HEK293 (cell line): ENCODE data around the gene TMEM270.

Source experiments
- CTCF ChIA-PET: fragments of 350-600 bp; formaldehyde crosslinking; extraction: SDS; loops from one replicate; lab custom pipeline; 2021; ENCODE audit warnings: antibody characterized with exemption; lab: Yijun Ruan, JAX
- POLR2A ChIA-PET: fragments of 300-600 bp; formaldehyde crosslinking; extraction: SDS; loops from one replicate; lab custom pipeline; 2020; ENCODE audit warnings: antibody characterized with exemption, inconsistent platforms; lab: Yijun Ruan, JAX
- H3K27ac ChIP-seq: fragments of 200-500 bp; sonication (Bioruptor generic); 2 replicates; pipeline ENCODE4 v1.5.1; 2014; ENCODE audit warnings: low read depth, low read length, control low read depth, inconsistent platforms; ENCODE audit errors: extremely low read depth
- H3K36me3 ChIP-seq, 2 experiments: fragments of 200-500 bp in 1 of 2; sonication (Bioruptor generic) in 1 of 2; 1 replicate in 1 of 2; 2 replicates in 1 of 2; pipeline ENCODE4 v1.5.1; 2014 to 2017; ENCODE audit warnings: inconsistent platforms in 2 of 2, low read length in 2 of 2; ENCODE audit not compliant: control insufficient read depth in 2 of 2, insufficient read depth in 1 of 2
- H3K4me1 ChIP-seq: fragments of 200-500 bp; sonication (Bioruptor generic); 2 replicates; pipeline ENCODE4 v1.5.1; 2014; ENCODE audit warnings: mild to moderate bottlenecking, low read length, inconsistent platforms; ENCODE audit not compliant: control insufficient read depth, insufficient read depth
- H3K4me3 ChIP-seq: 2 replicates; pipeline ENCODE4 v1.5.1; 2011; ENCODE audit warnings: low read depth, mild to moderate bottlenecking, control low read depth, low read length, moderate library complexity
- H3K9me3 ChIP-seq: fragments of 200-500 bp; sonication (Bioruptor generic); 2 replicates; pipeline ENCODE4 v1.5.1; 2014; ENCODE audit warnings: low read depth, low read length, inconsistent platforms; ENCODE audit not compliant: control insufficient read depth, insufficient read depth
- CTCF ChIP-seq: fragments of 450-650 bp; formaldehyde crosslinking; IDR thresholded peaks from 2 replicates; pipeline ENCODE4 v1.5.1; 2016; ENCODE audit warnings: missing biosample characterization, missing genetic modification characterization
- HIC1 ChIP-seq: fragments of 450-650 bp; formaldehyde crosslinking; IDR thresholded peaks from 2 replicates; pipeline ENCODE4 v1.5.1; 2016; ENCODE audit warnings: missing biosample characterization, missing genetic modification characterization
- HOXA7 ChIP-seq: sonication (generic); formaldehyde crosslinking; IDR thresholded peaks from 2 replicates; pipeline ENCODE4 v1.8.1; 2022; ENCODE audit warnings: missing genetic modification reagents, borderline replicate concordance
- IKZF3 ChIP-seq: fragments of 450-650 bp; IDR thresholded peaks from 2 replicates; pipeline ENCODE4 v1.5.0; 2018; ENCODE audit warnings: missing biosample characterization, mild to moderate bottlenecking, missing genetic modification characterization, moderate library complexity
- KLF10 ChIP-seq: fragments of 450-650 bp; IDR thresholded peaks from 2 replicates; pipeline ENCODE4 v1.5.1; 2018; ENCODE audit warnings: missing biosample characterization, mild to moderate bottlenecking, missing genetic modification characterization
- KLF7 ChIP-seq: fragments of 450-650 bp; formaldehyde crosslinking; IDR thresholded peaks from 2 replicates; pipeline ENCODE4 v1.5.1; 2016; ENCODE audit warnings: missing biosample characterization, missing genetic modification characterization, borderline replicate concordance
- MEIS1 ChIP-seq: sonication (generic); formaldehyde crosslinking; IDR thresholded peaks from 2 replicates; pipeline ENCODE4 v1.8.1; 2022; ENCODE audit warnings: missing genetic modification reagents, mild to moderate bottlenecking, borderline replicate concordance
- RBAK ChIP-seq: fragments of 450-650 bp; formaldehyde crosslinking; IDR thresholded peaks from 2 replicates; pipeline ENCODE4 v1.5.1; 2016; ENCODE audit warnings: missing biosample characterization, missing genetic modification characterization
- ZBTB20 ChIP-seq: fragments of 450-650 bp; formaldehyde crosslinking; IDR thresholded peaks from 2 replicates; pipeline ENCODE4 v1.5.1; 2016; ENCODE audit warnings: missing biosample characterization, missing genetic modification characterization
- ZBTB44 ChIP-seq: fragments of 450-650 bp; IDR thresholded peaks from 2 replicates; pipeline ENCODE4 v1.5.1; 2018; ENCODE audit warnings: missing biosample characterization, mild to moderate bottlenecking, missing genetic modification characterization
- ZEB2 ChIP-seq: fragments of 450-650 bp; formaldehyde crosslinking; IDR thresholded peaks from 2 replicates; pipeline ENCODE4 v1.5.1; 2016; ENCODE audit warnings: missing biosample characterization, missing genetic modification characterization
- ZNF10 ChIP-seq: fragments of 450-650 bp; formaldehyde crosslinking; IDR thresholded peaks from 2 replicates; pipeline ENCODE4 v1.5.1; 2017; ENCODE audit warnings: missing biosample characterization, missing genetic modification characterization
- ZNF146 ChIP-seq: fragments of 450-650 bp; formaldehyde crosslinking; IDR thresholded peaks from 2 replicates; pipeline ENCODE4 v1.5.1; 2016; ENCODE audit warnings: missing biosample characterization, missing genetic modification characterization
- ZNF16 ChIP-seq: fragments of 450-650 bp; formaldehyde crosslinking; IDR thresholded peaks from 2 replicates; pipeline ENCODE4 v1.5.1; 2016; ENCODE audit warnings: low read depth, missing biosample characterization, missing genetic modification characterization
- ZNF18 ChIP-seq: fragments of 450-650 bp; formaldehyde crosslinking; IDR thresholded peaks from 2 replicates; pipeline ENCODE4 v1.5.1; 2016; ENCODE audit warnings: missing biosample characterization, missing genetic modification characterization
- ZNF2 ChIP-seq: fragments of 450-650 bp; formaldehyde crosslinking; IDR thresholded peaks from 2 replicates; pipeline ENCODE4 v1.5.1; 2016; ENCODE audit warnings: missing biosample characterization, missing genetic modification characterization
- ZNF23 ChIP-seq: fragments of 450-650 bp; formaldehyde crosslinking; IDR thresholded peaks from 2 replicates; pipeline ENCODE4 v1.5.1; 2016; ENCODE audit warnings: missing biosample characterization, missing genetic modification characterization, borderline replicate concordance
- ZNF350 ChIP-seq: fragments of 450-650 bp; formaldehyde crosslinking; IDR thresholded peaks from 2 replicates; pipeline ENCODE4 v1.5.0; 2017; ENCODE audit warnings: missing biosample characterization, mild to moderate bottlenecking, missing genetic modification characterization
- ZNF394 ChIP-seq: fragments of 450-650 bp; formaldehyde crosslinking; IDR thresholded peaks from 2 replicates; pipeline ENCODE4 v1.5.1; 2016; ENCODE audit warnings: missing biosample characterization, missing genetic modification characterization, mild to moderate bottlenecking, moderate library complexity, borderline replicate concordance
- ZNF433 ChIP-seq: fragments of 450-650 bp; formaldehyde crosslinking; IDR thresholded peaks from 2 replicates; pipeline ENCODE4 v1.5.1; 2016; ENCODE audit warnings: missing biosample characterization, missing genetic modification characterization, low read depth
- ZNF521 ChIP-seq: fragments of 450-650 bp; formaldehyde crosslinking; IDR thresholded peaks from 2 replicates; pipeline ENCODE4 v1.5.1; 2017; ENCODE audit warnings: missing biosample characterization, mild to moderate bottlenecking, missing genetic modification characterization
- ZNF629 ChIP-seq: fragments of 450-650 bp; formaldehyde crosslinking; IDR thresholded peaks from 2 replicates; pipeline ENCODE4 v1.5.1; 2017; ENCODE audit warnings: missing biosample characterization, missing genetic modification characterization
- ZNF664 ChIP-seq: fragments of 450-650 bp; formaldehyde crosslinking; IDR thresholded peaks from 2 replicates; pipeline ENCODE4 v1.5.1; 2016; ENCODE audit warnings: missing biosample characterization, missing genetic modification characterization
- ZNF785 ChIP-seq: fragments of 450-650 bp; formaldehyde crosslinking; IDR thresholded peaks from 2 replicates; pipeline ENCODE4 v1.5.1; 2016; ENCODE audit warnings: missing biosample characterization, missing genetic modification characterization
- ZXDB ChIP-seq: fragments of 450-650 bp; formaldehyde crosslinking; IDR thresholded peaks from 2 replicates; pipeline ENCODE4 v1.5.1; 2016; ENCODE audit warnings: missing biosample characterization, missing genetic modification characterization

Gene TMEM270

GRCh38 chr7:73906874-73907273, 45.9 kb downstream of the TMEM270 start:
- Histone ChIP-seq H3K4me3 (no peak overlapping the region), H3K27ac (no peak overlapping the region), H3K36me3 (no peaks in the 10 kb centered on the region), H3K9me3 (no peaks in the 10 kb centered on the region), H3K4me1 (no peaks in the 10 kb centered on the region)
- TF ChIP-seq CTCF (tag by site-specific recombination) (no peak), KLF7 (tag by site-specific recombination) (no peak), ZNF146 (tag by site-specific recombination) (no peak), ZXDB (tag by site-specific recombination) (no peak), ZNF18 (tag by site-specific recombination) (no peak), ZNF664 (no peak), ZNF10 (tag by site-specific recombination) (no peak), ZNF2 (no peak), ZNF521 (tag by site-specific recombination) (no peak), HOXA7 (CRISPR knock-in tag) (no peak), ZBTB44 (tag by site-specific recombination) (no peak), IKZF3 (tag by site-specific recombination) (no peak), RBAK (tag by site-specific recombination) (no peak)
- ChIA-PET CTCF (interaction anchor here (0.7 to 0.8 kb wide), 2 partner anchors 10 to 14 kb away, joined by 3 to 4 read pairs; no protein-coding TSS in a partner anchor), POLR2A (no interaction called here)

GRCh38 chr7:73907554-73908122, 46.7 kb downstream of the TMEM270 start:
- no peaks in the 10 kb centered on the region for H3K36me3 ChIP-seq
- no peaks in the 10 kb centered on the region for H3K9me3 ChIP-seq
- H3K4me3 ChIP-seq: no peak overlapping the region
- H3K4me1 ChIP-seq: no peaks in the 10 kb centered on the region
- no peak for TF ChIP-seq MEIS1 (CRISPR knock-in tag)
- no peak for TF ChIP-seq ZNF785 (tag by site-specific recombination)
- no peak for TF ChIP-seq HIC1 (tag by site-specific recombination)
- TF ChIP-seq ZNF23 (tag by site-specific recombination): no peak
- TF ChIP-seq ZNF394 (tag by site-specific recombination): no peak
- TF ChIP-seq ZEB2: no peak
- TF ChIP-seq ZNF350 (tag by site-specific recombination): no peak
- no peak for TF ChIP-seq KLF10 (tag by site-specific recombination)
- no peak for TF ChIP-seq ZNF16
- no peak for TF ChIP-seq ZBTB20 (tag by site-specific recombination)
- no peak for TF ChIP-seq ZNF433
- no peak for TF ChIP-seq ZBTB44 (tag by site-specific recombination)
- no peak for TF ChIP-seq ZNF629 (tag by site-specific recombination)
- H3K27ac ChIP-seq: no peak overlapping the region
- CTCF ChIA-PET: no interaction called here
- POLR2A ChIA-PET: no interaction called here
